Right lobe of liver (tissue), 4 donors: ENCODE data around the gene KCNJ12.
"Not testable (repeated sequence)": the region's sequence is repeated elsewhere in the genome, so short reads cannot be mapped to it uniquely, and the experiment has no call there.

Experiments
- POLR2A ChIP-seq: fragments of 450-650 bp; IDR thresholded peaks from one replicate; pipeline ENCODE4 v1.6.1; 2017; ENCODE audit warnings: antibody characterized with exemption, mild to moderate bottlenecking
- TF ChIP-seq, protein P1 (sequence below), 4 donors: fragments of 200-600 bp in 3 of 4; fragments of 450-650 bp in 1 of 4; IDR thresholded peaks; one replicate each; pipeline versions ENCODE4 v1.5.1 to v1.8.0; 2016 to 2022; ENCODE audit warnings: antibody characterized with exemption in 4 of 4, mild to moderate bottlenecking in 2 of 4
- donor health status: DM: no; HTN: no; CAD: no.
- donor health status: DM: no; HTN: no; CAD: no.
- donor health status: DM: no; HTN: yes; CAD: no.

DNA sequence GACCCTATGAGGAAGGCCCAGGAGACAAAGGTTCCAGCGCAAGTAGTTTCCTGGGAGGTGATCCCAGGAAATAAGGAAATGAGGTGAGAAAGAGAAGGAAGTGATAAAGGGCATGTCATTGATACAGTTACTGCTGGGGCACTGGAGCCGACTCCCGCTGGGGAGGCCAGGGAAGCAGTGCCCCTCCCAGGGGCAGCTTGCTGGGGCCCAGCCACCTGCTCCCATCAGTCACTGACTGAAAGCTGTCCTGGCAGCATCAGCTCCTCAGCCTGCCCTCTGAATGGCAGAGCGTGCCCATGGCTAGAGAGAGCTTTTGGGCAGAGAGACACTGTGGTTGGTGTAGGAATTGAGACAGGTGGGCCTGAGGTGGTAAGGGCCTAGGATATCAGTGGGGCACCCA lies 33.2 kb downstream of the KCNJ12 start:
- TF ChIP-seq, protein P1, sequence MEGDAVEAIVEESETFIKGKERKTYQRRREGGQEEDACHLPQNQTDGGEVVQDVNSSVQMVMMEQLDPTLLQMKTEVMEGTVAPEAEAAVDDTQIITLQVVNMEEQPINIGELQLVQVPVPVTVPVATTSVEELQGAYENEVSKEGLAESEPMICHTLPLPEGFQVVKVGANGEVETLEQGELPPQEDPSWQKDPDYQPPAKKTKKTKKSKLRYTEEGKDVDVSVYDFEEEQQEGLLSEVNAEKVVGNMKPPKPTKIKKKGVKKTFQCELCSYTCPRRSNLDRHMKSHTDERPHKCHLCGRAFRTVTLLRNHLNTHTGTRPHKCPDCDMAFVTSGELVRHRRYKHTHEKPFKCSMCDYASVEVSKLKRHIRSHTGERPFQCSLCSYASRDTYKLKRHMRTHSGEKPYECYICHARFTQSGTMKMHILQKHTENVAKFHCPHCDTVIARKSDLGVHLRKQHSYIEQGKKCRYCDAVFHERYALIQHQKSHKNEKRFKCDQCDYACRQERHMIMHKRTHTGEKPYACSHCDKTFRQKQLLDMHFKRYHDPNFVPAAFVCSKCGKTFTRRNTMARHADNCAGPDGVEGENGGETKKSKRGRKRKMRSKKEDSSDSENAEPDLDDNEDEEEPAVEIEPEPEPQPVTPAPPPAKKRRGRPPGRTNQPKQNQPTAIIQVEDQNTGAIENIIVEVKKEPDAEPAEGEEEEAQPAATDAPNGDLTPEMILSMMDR (IDR thresholded peaks at IDR 0.05) = not testable (repeated sequence)
- TF ChIP-seq POLR2A = not testable (repeated sequence)
